Smooth muscle cell of bladder (primary cell): ENCODE results near the gene JSRP1. TPM values are rescaled to one million over a fixed set of nuclear protein-coding genes. Genes with fewer than 3 reads are reported as not detected.

Experiments used
- total RNA-seq: library from RNA; depleted of rRNA; stranded (reverse); fragments of >200 nt; gene quantifications from 2 replicates; pipeline ENCODE4 v1.2.3, GENCODE V29; 2014

Gene JSRP1
- 0.37 TPM in 1 of 2 replicates, not detected in the other for total RNA-seq

DNA sequence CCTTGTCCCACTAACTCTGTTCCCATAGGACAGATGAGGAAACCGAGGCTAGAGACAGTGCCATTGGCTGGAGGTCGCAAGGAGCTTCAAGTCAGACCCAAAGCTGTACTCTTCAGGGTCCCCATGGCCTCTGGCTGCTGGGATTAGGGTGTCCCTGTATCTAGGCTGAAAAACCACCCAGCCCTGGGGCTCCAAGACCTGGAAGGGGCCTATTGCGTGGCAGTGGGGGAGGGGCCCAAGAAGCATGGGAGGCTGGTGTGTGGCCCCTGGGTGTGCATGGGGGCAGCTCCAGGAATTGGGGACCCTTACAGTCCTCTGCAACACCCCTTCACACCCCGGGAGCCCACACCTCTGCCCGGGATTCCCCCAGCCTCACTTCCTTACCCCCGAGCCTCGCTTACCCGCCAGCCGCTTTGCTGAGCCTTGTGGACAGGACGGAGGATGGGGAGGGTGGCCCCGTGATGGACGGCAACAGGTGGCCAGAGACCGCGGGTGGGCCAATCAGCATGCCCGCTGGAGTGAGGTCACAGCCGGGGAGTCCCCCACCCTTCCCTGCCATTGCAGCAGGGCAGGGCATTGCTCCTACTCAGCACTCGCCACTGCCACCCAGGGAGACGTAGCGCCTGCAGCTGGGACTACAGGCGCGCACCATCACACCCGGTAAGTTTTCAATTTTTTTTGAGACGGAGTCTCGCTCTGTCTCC is at the start of gene JSRP1:
JSRP1 (minus strand) TSS at position 436 of the 704 bp plus-strand sequence. CDS start 1,103 bp downstream, outside the sequence.

GRCh38 chr19:2282062-2282861 is 26.0 kb upstream of the JSRP1 start, which contains the start of gene PEAK3:
Gene PEAK3, minus strand, starts transcription at chr19:2282175. Its CDS starts 1,244 bp downstream, at chr19:2280931.

DNA sequence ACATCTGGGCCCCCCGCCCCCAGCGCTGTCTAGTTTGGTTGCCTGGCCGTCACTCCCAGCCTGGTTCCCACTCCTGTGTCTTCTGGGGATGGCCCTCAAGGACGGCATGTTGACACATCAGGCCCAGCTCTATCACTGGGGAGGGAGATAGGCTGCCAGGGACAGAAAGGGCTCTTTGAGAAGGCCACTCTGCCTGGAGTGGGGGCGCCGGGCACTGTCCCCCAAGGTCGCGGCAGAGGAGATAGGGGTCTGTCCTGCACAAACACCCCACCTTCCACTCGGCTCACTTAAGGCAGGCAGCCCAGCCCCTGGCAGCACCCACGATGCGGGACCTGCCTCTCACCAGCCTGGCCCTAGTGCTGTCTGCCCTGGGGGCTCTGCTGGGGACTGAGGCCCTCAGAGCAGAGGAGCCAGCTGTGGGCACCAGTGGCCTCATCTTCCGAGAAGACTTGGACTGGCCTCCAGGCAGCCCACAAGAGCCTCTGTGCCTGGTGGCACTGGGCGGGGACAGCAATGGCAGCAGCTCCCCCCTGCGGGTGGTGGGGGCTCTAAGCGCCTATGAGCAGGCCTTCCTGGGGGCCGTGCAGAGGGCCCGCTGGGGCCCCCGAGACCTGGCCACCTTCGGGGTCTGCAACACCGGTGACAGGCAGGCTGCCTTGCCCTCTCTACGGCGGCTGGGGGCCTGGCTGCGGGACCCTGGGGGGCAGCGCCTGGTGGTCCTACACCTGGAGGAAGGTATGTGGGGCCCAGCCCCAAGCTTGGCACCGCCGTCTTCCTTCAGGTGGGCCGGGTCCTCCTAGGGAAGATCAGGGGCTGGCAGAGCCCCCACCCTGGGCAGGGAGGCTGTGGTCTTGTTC is 7.0 kb downstream of the JSRP1 start, which contains the start of gene AMH:
AMH (plus strand) TSS at position 314 of the 857 bp plus-strand sequence; CDS start at position 324, 10 bp downstream.

GRCh38 chr19:2236314-2237050 is 19.7 kb downstream of the JSRP1 start, which contains the start of the genes PLEKHJ1 and SF3A2:
Gene PLEKHJ1, minus strand, starts transcription at chr19:2236329. Its CDS starts 81 bp downstream, at chr19:2236248.
Gene SF3A2, plus strand, starts transcription at chr19:2236824. Its CDS starts 6,595 bp downstream, at chr19:2243419.

Other genes starting within 250 kb of the JSRP1 start
- gene BTBD2, start 240.7 kb downstream of the JSRP1 start, total RNA-seq: 36.4 and 47.9 TPM in 2 replicates
- gene MKNK2, start 205.2 kb downstream of the JSRP1 start, total RNA-seq: 75.9 and 141 TPM in 2 replicates
- gene MOB3A, start 160.1 kb downstream of the JSRP1 start, total RNA-seq: 11.2 and 14.3 TPM in 2 replicates
- 1.0 and 1.6 TPM in 2 replicates for gene IZUMO4, start 159.5 kb downstream of the JSRP1 start, total RNA-seq
- 70.8 and 93.7 TPM in 2 replicates for gene AP3D1, start 104.9 kb downstream of the JSRP1 start, total RNA-seq
- 2.7 and 3.0 TPM in 2 replicates for gene DOT1L, start 92.5 kb downstream of the JSRP1 start, total RNA-seq
- gene PLEKHJ1, start 20.1 kb downstream of the JSRP1 start, total RNA-seq: 37.3 and 41.0 TPM in 2 replicates
- gene SF3A2, start 19.6 kb downstream of the JSRP1 start, total RNA-seq: 21.3 and 23.7 TPM in 2 replicates
- gene AMH, start 7.1 kb downstream of the JSRP1 start, total RNA-seq: 0.28 and 0.46 TPM in 2 replicates
- not detected in 2 replicates for gene PEAK3, start 25.8 kb upstream of the JSRP1 start, total RNA-seq
- gene LINGO3, start 51.7 kb upstream of the JSRP1 start, total RNA-seq: under 0.01 TPM in 1 of 2 replicates, not detected in the other
- gene LSM7, start 72.2 kb upstream of the JSRP1 start, total RNA-seq: 98.0 and 104 TPM in 2 replicates
- 25.0 and 38.2 TPM in 2 replicates for gene SPPL2B, start 72.3 kb upstream of the JSRP1 start, total RNA-seq
- gene TMPRSS9, start 103.8 kb upstream of the JSRP1 start, total RNA-seq: not detected in 2 replicates
- 31.7 and 38.4 TPM in 2 replicates for gene TIMM13, start 171.2 kb upstream of the JSRP1 start, total RNA-seq
- 38.4 and 46.4 TPM in 2 replicates for gene LMNB2, start 200.5 kb upstream of the JSRP1 start, total RNA-seq
- gene GADD45B, start 219.7 kb upstream of the JSRP1 start, total RNA-seq: 20.1 and 24.9 TPM in 2 replicates